Smooth muscle cell of trachea (primary cell): Measurements from ENCODE around the gene SMIM30. TPM values are rescaled to one million over a fixed set of nuclear protein-coding genes. Genes with fewer than 3 reads are reported as not detected.

Source experiments
- total RNA-seq: library from RNA; depleted of rRNA; stranded (reverse); fragments of >200 nt; gene quantifications from 2 replicates; pipeline ENCODE4 v1.2.1, GENCODE V29; 2014

Gene SMIM30
- total RNA-seq: 50.8 and 98.2 TPM in 2 replicates

DNA sequence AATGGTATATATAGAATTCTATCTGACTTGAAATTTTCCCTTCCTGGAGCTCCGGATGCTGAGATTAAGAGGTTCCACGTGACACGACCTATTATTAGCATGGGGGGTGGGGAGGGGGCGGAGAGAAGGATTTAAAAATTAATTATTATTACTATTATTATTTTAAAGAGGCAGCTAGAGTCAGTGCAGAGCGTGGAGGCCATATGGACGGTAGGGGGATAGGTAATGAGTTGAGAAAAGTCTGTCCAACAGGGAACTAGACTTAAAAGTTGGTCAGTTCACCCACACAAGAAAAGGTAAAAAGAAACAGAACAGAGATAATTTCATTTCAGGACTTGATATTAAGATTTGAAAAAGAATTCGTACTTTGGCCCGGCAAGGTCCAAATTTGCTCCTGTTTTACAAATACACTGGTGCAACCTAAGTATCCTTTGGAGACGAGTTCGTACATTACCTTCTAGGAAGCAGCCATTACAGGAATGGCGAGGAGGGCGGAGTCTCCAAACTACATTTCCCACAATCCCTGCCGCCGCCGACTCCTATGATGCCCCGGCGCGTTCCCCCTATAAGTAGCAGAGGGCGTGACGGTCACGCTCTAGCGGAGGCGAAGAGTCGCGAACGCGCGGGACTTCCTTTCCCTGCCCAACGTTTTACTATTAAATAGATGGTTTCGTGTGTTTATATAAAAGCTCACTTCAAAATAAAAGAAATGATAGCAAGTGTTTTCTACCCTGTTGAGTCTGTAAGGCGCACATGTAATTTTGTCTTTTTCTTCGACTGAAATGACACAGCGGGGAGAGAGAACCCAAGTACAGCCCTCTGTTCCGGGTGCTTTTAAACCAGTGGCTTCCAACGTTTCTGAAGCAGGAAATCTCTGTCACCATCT is at the start of gene SMIM30:
SMIM30 (minus strand) TSS at position 481 of the 886 bp plus-strand sequence. CDS start 976 bp downstream, outside the sequence.

DNA sequence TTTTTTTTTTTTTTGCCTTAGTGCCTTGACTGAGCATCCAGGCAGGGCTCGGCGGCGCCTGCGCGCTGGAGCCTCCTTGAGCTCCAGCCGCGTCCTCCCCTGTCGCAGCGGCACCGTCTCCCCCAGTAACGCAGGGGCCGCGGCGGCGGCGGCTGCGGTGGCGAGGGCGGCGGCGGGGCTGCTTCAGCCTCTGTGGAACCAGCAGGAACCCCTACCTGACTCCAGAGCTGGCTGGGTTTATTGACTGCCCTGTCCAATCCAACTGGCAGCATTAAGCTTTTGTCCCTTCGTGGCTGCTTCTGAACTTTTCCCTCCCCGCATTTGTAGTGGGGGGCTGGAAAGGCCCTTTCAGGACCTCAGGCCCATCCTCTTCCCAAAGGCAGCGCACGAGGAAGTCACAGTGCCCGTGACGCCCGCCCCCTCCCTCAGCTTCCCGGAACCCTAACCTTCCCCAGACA is 31.9 kb downstream of the SMIM30 start, which contains the start of gene GPR85:
GPR85 (minus strand) TSS at position 397 of the 458 bp plus-strand sequence. CDS start 2,106 bp downstream, outside the sequence.

Other genes starting within 250 kb of the SMIM30 start
- gene GPR85, start 31.7 kb downstream of the SMIM30 start, total RNA-seq: 1.5 and 1.9 TPM in 2 replicates